Measurements from ENCODE around the gene CD80. TPM values are rescaled to one million over a fixed set of nuclear protein-coding genes. Genes with fewer than 3 reads are reported as not detected.

Gene CD80
- total RNA-seq, 1 experiment from 2014 or later, result not detected

DNA sequence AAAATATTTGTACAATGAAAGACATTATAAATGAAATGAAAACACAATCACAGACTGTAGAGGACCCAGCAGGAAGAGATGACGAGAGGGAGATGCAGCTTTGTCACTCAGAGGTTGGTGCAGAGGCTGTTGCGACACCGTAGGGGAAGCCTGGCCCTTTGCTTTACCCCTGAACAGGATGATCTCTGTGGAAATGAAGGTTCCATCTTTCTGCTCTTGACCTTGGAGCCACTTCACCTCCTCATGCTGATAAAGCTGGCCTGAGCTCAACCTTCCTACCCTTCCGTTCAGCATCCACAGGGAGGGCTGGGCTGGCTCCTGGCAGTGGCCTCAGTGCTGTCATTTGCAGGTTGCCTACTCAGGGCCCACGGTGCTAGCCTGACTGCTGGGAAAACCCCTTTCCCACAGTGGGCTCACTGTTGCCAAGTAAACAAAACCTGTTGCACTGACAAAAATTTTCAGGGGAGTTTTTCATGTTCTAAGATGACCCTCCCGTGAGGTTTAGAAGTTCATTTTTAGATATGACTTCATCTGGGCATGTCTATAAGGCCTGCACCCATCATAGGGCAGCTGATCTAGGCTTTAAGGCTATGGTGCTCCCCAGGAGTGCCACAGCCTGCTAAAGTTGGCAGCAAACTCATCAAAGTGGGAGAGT lies 3.0 kb upstream of the CD80 start:
- Mint-ChIP-seq H3K4me1 (ENCODE audit: insufficient read depth, unreplicated experiment) (no peaks in the 10 kb centered on the region), H3K9me3 (ENCODE audit: unreplicated experiment) (no peaks in the 10 kb centered on the region), H3K36me3 (ENCODE audit: insufficient read depth, unreplicated experiment) (no peaks in the 10 kb centered on the region), H3K4me3 (ENCODE audit: unreplicated experiment) (no peak overlapping the region), H3K27ac (ENCODE audit: low read depth, unreplicated experiment) (no peak overlapping the region), H3K27me3 (ENCODE audit: insufficient read depth, unreplicated experiment) (peaks cover 13% of the 10 kb centered on the region)
- intact Hi-C loops (cut with micrococcal nuclease), result no loop called here
- TF ChIP-seq, protein P1, sequence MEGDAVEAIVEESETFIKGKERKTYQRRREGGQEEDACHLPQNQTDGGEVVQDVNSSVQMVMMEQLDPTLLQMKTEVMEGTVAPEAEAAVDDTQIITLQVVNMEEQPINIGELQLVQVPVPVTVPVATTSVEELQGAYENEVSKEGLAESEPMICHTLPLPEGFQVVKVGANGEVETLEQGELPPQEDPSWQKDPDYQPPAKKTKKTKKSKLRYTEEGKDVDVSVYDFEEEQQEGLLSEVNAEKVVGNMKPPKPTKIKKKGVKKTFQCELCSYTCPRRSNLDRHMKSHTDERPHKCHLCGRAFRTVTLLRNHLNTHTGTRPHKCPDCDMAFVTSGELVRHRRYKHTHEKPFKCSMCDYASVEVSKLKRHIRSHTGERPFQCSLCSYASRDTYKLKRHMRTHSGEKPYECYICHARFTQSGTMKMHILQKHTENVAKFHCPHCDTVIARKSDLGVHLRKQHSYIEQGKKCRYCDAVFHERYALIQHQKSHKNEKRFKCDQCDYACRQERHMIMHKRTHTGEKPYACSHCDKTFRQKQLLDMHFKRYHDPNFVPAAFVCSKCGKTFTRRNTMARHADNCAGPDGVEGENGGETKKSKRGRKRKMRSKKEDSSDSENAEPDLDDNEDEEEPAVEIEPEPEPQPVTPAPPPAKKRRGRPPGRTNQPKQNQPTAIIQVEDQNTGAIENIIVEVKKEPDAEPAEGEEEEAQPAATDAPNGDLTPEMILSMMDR (IDR thresholded peaks at IDR 0.05; ENCODE audit: unreplicated experiment), result no peak
- POLR2A ChIA-PET, result interaction anchor here (0.5 kb wide), 1 partner anchor 143 kb away, joined by 5 read pairs; no protein-coding TSS in a partner anchor
- CTCF ChIA-PET, result no interaction called here
- DNase-seq (ENCODE audit: unreplicated experiment), result no peak
- BruUV-seq (replicated peaks), result no TSS peak

DNA sequence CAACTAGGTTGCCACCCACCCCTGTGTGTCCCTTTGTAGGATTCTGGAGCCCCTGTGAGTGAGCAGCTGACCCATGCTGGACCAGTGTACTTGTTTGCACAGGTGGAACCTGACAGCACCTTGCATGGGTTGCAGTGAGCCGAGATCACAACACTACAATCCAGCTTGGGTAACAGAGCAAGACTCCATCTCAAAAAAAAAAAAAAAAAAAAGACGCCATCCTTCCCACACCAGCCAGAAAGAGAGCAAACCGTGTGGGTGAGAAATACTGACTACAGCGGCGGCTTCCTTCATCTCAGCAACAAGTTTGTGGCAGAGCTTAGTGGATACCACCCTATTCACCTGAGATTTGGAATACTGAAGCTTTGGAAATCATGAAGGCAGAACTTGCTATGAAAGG lies 746 bp upstream of the CD80 start:
- H3K4me1 Mint-ChIP-seq (ENCODE audit: insufficient read depth, unreplicated experiment), result no peaks in the 10 kb centered on the region
- H3K9me3 Mint-ChIP-seq (ENCODE audit: unreplicated experiment), result no peaks in the 10 kb centered on the region
- H3K36me3 Mint-ChIP-seq (ENCODE audit: insufficient read depth, unreplicated experiment), result no peaks in the 10 kb centered on the region
- H3K4me3 Mint-ChIP-seq (ENCODE audit: unreplicated experiment), result no peak overlapping the region
- ChIA-PET CTCF (interaction anchor here (0.6 to 1.4 kb wide), 4 partner anchors 9 to 667 kb away, joined by 3 to 5 read pairs (median 3); no protein-coding TSS in a partner anchor), POLR2A (no interaction called here)
- intact Hi-C loops (cut with micrococcal nuclease), result no loop called here
- BruUV-seq (replicated peaks), result no TSS peak
- TF ChIP-seq, protein P1 (IDR thresholded peaks at IDR 0.05; ENCODE audit: unreplicated experiment), result no peak
- no peaks in the 10 kb centered on the region for H3K27me3 Mint-ChIP-seq (ENCODE audit: insufficient read depth, unreplicated experiment)
- H3K27ac Mint-ChIP-seq (ENCODE audit: low read depth, unreplicated experiment), result no peak overlapping the region
- DNase-seq (ENCODE audit: unreplicated experiment), result no peak

DNA sequence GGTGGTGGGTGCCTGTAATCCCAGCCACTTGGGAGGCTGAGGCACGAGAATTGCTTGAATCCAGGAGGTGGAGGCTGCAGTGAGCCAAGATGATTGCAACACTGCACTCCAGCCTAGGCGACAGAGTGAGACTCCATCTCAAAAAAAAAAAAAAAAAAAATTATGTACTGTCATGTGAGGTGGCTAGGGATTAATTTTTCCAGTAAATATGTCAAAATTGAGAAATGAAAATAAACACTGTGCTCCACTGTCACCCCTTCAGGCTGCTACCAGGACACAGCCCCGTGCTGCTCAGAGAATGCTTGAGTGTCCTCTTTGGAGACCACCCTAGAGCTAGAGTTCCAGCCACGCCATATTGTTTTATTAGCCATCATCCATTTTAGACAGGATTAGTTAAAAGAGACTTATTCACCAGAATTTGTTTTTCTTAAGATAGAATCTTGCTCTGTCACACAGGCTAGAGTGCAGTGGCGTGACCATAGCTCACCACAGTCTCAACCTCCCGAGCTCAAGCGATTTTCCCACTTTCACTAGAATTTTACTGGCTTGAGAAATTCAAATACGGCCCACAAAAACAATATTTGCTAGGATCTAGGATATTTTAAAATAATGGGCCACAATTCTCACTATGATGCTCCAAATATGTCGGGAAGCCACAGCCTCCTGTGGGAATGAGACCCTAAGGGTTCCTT lies 642 bp downstream of the CD80 start:
- H3K36me3 Mint-ChIP-seq (ENCODE audit: insufficient read depth, unreplicated experiment), result no peaks in the 10 kb centered on the region
- TF ChIP-seq, protein P1 (IDR thresholded peaks at IDR 0.05; ENCODE audit: unreplicated experiment), result no peak
- no peak overlapping the region for H3K4me3 Mint-ChIP-seq (ENCODE audit: unreplicated experiment)
- ChIA-PET POLR2A (interaction anchor here (1.2 kb wide), 1 partner anchor 9 kb away, joined by 5 read pairs; no protein-coding TSS in a partner anchor), CTCF (no interaction called here)
- H3K9me3 Mint-ChIP-seq (ENCODE audit: unreplicated experiment), result no peaks in the 10 kb centered on the region
- H3K27ac Mint-ChIP-seq (ENCODE audit: low read depth, unreplicated experiment), result no peak overlapping the region
- no TSS peak for BruUV-seq (replicated peaks)
- intact Hi-C loops (cut with micrococcal nuclease), result loop anchor here (1.0 kb wide), 1 partner anchor 283 kb away; no protein-coding TSS in a partner anchor
- DNase-seq (ENCODE audit: unreplicated experiment), result no peak
- H3K27me3 Mint-ChIP-seq (ENCODE audit: insufficient read depth, unreplicated experiment), result no peaks in the 10 kb centered on the region
- no peaks in the 10 kb centered on the region for H3K4me1 Mint-ChIP-seq (ENCODE audit: insufficient read depth, unreplicated experiment)

DNA sequence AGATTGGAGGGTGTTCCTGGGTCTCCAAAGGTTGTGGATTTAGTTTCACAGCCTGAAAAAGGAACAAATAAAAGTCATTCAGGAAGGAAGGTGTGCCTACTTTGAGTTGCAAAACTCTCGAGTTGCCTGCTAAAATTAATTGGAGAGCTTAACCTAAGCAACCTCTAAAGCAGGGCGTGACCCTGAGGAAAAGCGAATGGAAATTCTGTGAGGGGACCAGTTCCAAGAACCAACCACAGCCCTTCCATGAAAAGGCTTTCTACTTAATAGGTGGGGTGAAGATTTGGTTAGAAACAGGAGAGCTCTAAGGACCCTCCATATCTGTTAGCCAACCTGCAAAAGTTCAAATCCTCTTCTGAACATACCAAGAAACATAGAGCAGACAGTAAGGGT lies 1.5 kb downstream of the CD80 start:
- no peak overlapping the region for H3K4me3 Mint-ChIP-seq (ENCODE audit: unreplicated experiment)
- intact Hi-C loops (cut with micrococcal nuclease), result no loop called here

More for the DNA sequence above, 1.5 kb downstream of the CD80 start:
- DNase-seq (ENCODE audit: unreplicated experiment), result no peak
- H3K27me3 Mint-ChIP-seq (ENCODE audit: insufficient read depth, unreplicated experiment), result no peaks in the 10 kb centered on the region
- H3K27ac Mint-ChIP-seq (ENCODE audit: low read depth, unreplicated experiment), result no peak overlapping the region
- ChIA-PET CTCF (interaction anchor here (0.6 kb wide), 1 partner anchor 1631 kb away, joined by 4 read pairs; no protein-coding TSS in a partner anchor), POLR2A (no interaction called here)
- no peaks in the 10 kb centered on the region for H3K4me1 Mint-ChIP-seq (ENCODE audit: insufficient read depth, unreplicated experiment)
- no peaks in the 10 kb centered on the region for H3K9me3 Mint-ChIP-seq (ENCODE audit: unreplicated experiment)
- BruUV-seq (replicated peaks), result no TSS peak
- TF ChIP-seq, protein P1 (IDR thresholded peaks at IDR 0.05; ENCODE audit: unreplicated experiment), result no peak
- H3K36me3 Mint-ChIP-seq (ENCODE audit: insufficient read depth, unreplicated experiment), result no peaks in the 10 kb centered on the region

All from MCF 10A (cell line).